IMR-90 (cell line): Measurements from ENCODE around the gene PHF20. TPM values are rescaled to one million over a fixed set of nuclear protein-coding genes. Genes with fewer than 3 reads are reported as not detected.

Experiments
- ATAC-seq: fragments of 200-7000 bp; cut with Tn5 transposase; 2 replicates; pipeline ENCODE4 v1.9.1; 2020; ENCODE audit warnings: low read depth, mild to moderate bottlenecking, moderate library complexity
- BruUV-seq: library from RNA; stranded (reverse); fragments of 400-500 nt; replicated peaks from 2 replicates; lab custom pipeline; 2021; lab: Mats Ljungman, UMichigan
- CTCF ChIA-PET: fragments of 300-600 bp; formaldehyde crosslinking; extraction: SDS; loops from one replicate; lab custom pipeline; 2021; ENCODE audit warnings: antibody characterized with exemption; lab: Yijun Ruan, JAX
- POLR2A ChIA-PET: fragments of 300-600 bp; sonication (Branson Sonifier 250); formaldehyde crosslinking; loops from one replicate; lab custom pipeline; 2022; ENCODE audit warnings: antibody characterized with exemption; ENCODE audit not compliant: unreplicated experiment; lab: Charles Lee
- DNase-seq: peaks from one replicate; pipeline ENCODE4 v3.0.0; 2013
- H2AFZ ChIP-seq: replicated peaks from 2 replicates; pipeline ENCODE3; 2013; ENCODE audit warnings: low read length, mild to moderate bottlenecking; ENCODE audit not compliant: poor library complexity
- H2AK5ac ChIP-seq: 2 replicates; pipeline ENCODE4 v1.6.1; 2013; ENCODE audit warnings: low read depth, low read length, inconsistent platforms
- H2AK9ac ChIP-seq: replicated peaks from 2 replicates; pipeline ENCODE3; 2013; ENCODE audit warnings: mild to moderate bottlenecking, low read depth, low read length, moderate library complexity; ENCODE audit not compliant: poor library complexity
- H2BK120ac ChIP-seq: 2 replicates; pipeline ENCODE4 v1.6.1; 2013; ENCODE audit warnings: low read depth, low read length, inconsistent platforms
- H2BK15ac ChIP-seq: 3 replicates; pipeline ENCODE4 v1.6.1; 2013; ENCODE audit warnings: low read depth, low read length, inconsistent platforms
- H2BK20ac ChIP-seq: 2 replicates; pipeline ENCODE4 v1.6.1; 2013; ENCODE audit warnings: low read depth, mild to moderate bottlenecking, inconsistent platforms, low read length, moderate library complexity
- H2BK5ac ChIP-seq: 2 replicates; pipeline ENCODE4 v1.6.1; 2013; ENCODE audit warnings: mild to moderate bottlenecking, low read depth, low read length, inconsistent platforms; ENCODE audit not compliant: poor library complexity, severe bottlenecking
- H3K14ac ChIP-seq: replicated peaks from 2 replicates; pipeline ENCODE4 v1.6.1; 2013; ENCODE audit warnings: low read depth, low read length, inconsistent platforms
- H3K18ac ChIP-seq: 2 replicates; pipeline ENCODE4 v1.6.1; 2013; ENCODE audit warnings: low read depth, low read length, control low read depth
- H3K23ac ChIP-seq: 2 replicates; pipeline ENCODE4 v1.6.1; 2013; ENCODE audit warnings: low read depth, low read length, inconsistent platforms
- H3K27ac ChIP-seq: 2 replicates; pipeline ENCODE4 v1.5.1; 2013; ENCODE audit warnings: mild to moderate bottlenecking, control low read depth, low read length; ENCODE audit not compliant: insufficient read depth
- H3K27me3 ChIP-seq: 2 replicates; pipeline ENCODE4 v1.6.1; 2013; ENCODE audit warnings: low read length; ENCODE audit not compliant: control insufficient read depth, insufficient read depth
- H3K36me3 ChIP-seq: 2 replicates; pipeline ENCODE4 v1.6.1; 2013; ENCODE audit warnings: low read length, mixed read lengths; ENCODE audit not compliant: control insufficient read depth, insufficient read depth
- H3K4ac ChIP-seq: 2 replicates; pipeline ENCODE4 v1.6.1; 2013; ENCODE audit warnings: low read depth, low read length, inconsistent platforms
- H3K4me1 ChIP-seq: 2 replicates; pipeline ENCODE4 v1.6.1; 2013; ENCODE audit warnings: low read length, mixed read lengths; ENCODE audit not compliant: control insufficient read depth, insufficient read depth
- H3K4me2 ChIP-seq: 2 replicates; pipeline ENCODE4 v1.6.1; 2013; ENCODE audit warnings: low read depth, mild to moderate bottlenecking, control low read depth, low read length, moderate library complexity
- H3K4me3 ChIP-seq: 2 replicates; pipeline ENCODE4 v1.5.1; 2013; ENCODE audit warnings: low read depth, mild to moderate bottlenecking, control low read depth, low read length, moderate library complexity; ENCODE audit not compliant: insufficient read depth
- H3K56ac ChIP-seq: 2 replicates; pipeline ENCODE4 v1.6.1; 2013; ENCODE audit warnings: low read length, inconsistent platforms; ENCODE audit not compliant: insufficient read depth; ENCODE audit errors: extremely low read depth
- H3K79me1 ChIP-seq, 2 experiments: 2 replicates each; pipeline ENCODE4 v1.6.1; 2013; ENCODE audit warnings: low read length in 2 of 2, inconsistent platforms in 1 of 2, low read depth in 1 of 2
- H3K9ac ChIP-seq: 2 replicates; pipeline ENCODE4 v1.6.1; 2013; ENCODE audit warnings: low read depth, low read length, control low read depth
- H3K9me1 ChIP-seq: 2 replicates; pipeline ENCODE4 v1.6.1; 2013; ENCODE audit warnings: low read length, inconsistent platforms; ENCODE audit not compliant: insufficient read depth
- H3K9me3 ChIP-seq: 2 replicates; pipeline ENCODE4 v1.6.1; 2013; ENCODE audit warnings: low read length; ENCODE audit not compliant: control insufficient read depth, insufficient read depth
- H4K20me1 ChIP-seq: 2 replicates; pipeline ENCODE4 v1.6.1; 2013; ENCODE audit warnings: low read length, inconsistent platforms; ENCODE audit not compliant: insufficient read depth
- H4K5ac ChIP-seq: 2 replicates; pipeline ENCODE4 v1.6.1; 2013; ENCODE audit warnings: mild to moderate bottlenecking, low read depth, low read length, control low read depth
- H4K8ac ChIP-seq, 2 experiments: 2 replicates each; pipeline ENCODE4 v1.6.1; 2013; ENCODE audit warnings: low read depth in 2 of 2, low read length in 2 of 2, control low read depth in 1 of 2, inconsistent platforms in 1 of 2
- H4K91ac ChIP-seq: 2 replicates; pipeline ENCODE4 v1.6.1; 2013; ENCODE audit warnings: low read depth, low read length, inconsistent platforms; ENCODE audit not compliant: insufficient read depth
- CEBPB ChIP-seq: IDR thresholded peaks from 2 replicates; pipeline ENCODE4 v1.6.1; 2012; ENCODE audit warnings: low read depth, low read length, improper control_type of control experiment
- FOS ChIP-seq: fragments of 150-350 bp; IDR thresholded peaks from 2 replicates; pipeline ENCODE4 v1.6.1; 2016; ENCODE audit warnings: low read depth, low read length
- MAZ ChIP-seq: IDR thresholded peaks from 2 replicates; pipeline ENCODE4 v1.6.1; 2012; ENCODE audit warnings: low read depth, mild to moderate bottlenecking, low read length, improper control_type of control experiment, moderate library complexity, borderline replicate concordance
- WGBS, 2 experiments: methylation state at CpG; one replicate each; pipeline versions ENCODE4 v1.1.5 to v1.1.7; 2013; ENCODE audit warnings: missing lambda C conversion rate in 2 of 2; ENCODE audit not compliant: insufficient read length in 1 of 2; ENCODE audit errors: extremely low coverage in 2 of 2; 5-methylcytosine and 5-hydroxymethylcytosine counted together
- dilution Hi-C: fragments of 300-500 bp; cut with HindIII; formaldehyde crosslinking; loops from one replicate; pipeline ENCODE4 v1.14.3; 2018; ENCODE audit warnings: low sequenced_read_pairs; ENCODE audit not compliant: unreplicated experiment
- in situ Hi-C: fragments of 300-500 bp; cut with MboI; formaldehyde crosslinking; loops from 3 replicates; pipeline ENCODE4 v1.14.3; 2019; ENCODE audit warnings: low sequenced_read_pairs, inconsistent platforms, mixed read lengths
- intact Hi-C: fragments of 100-400 bp; cut with micrococcal nuclease; formaldehyde crosslinking; loops from 2 replicates; pipeline ENCODE4 v1.10.0; 2022
- polyA plus RNA-seq, 3 experiments: library from polyadenylated mRNA; depleted of rRNA; stranded (reverse); fragments of >200 nt; gene quantifications; 2 replicates each; pipeline ENCODE4 v1.2.3, GENCODE V29; 2012; ENCODE audit warnings: low replicate concordance in 1 of 3
- total RNA-seq: library from RNA; depleted of rRNA; stranded (reverse); fragments of >200 nt; gene quantifications from 2 replicates; pipeline ENCODE4 v1.2.3, GENCODE V29; 2012
- TF ChIP-seq, protein P1 (sequence below): fragments of 150-350 bp; IDR thresholded peaks from 2 replicates; pipeline ENCODE4 v1.6.1; 2016; ENCODE audit warnings: low read depth, mild to moderate bottlenecking, low read length, moderate library complexity, borderline replicate concordance

Gene PHF20
- total and polyA plus RNA-seq, 2 of the 4 experiments (the other 2 are of a cell fraction) = 22.0 to 22.5 TPM

- H3K9me1 ChIP-seq = no peaks in the 10 kb centered on the region; the same call in 1 of the 2 replicates
- H4K91ac ChIP-seq = no peak overlapping the region
- H3K4me3 ChIP-seq = no peak overlapping the region
- WGBS, 2 experiments = 91% methylated on average over 13 of the region's 24 CpGs; no CpG with 5 or more reads in 1 of the 2 experiments
- H2AK9ac ChIP-seq = no peak overlapping the region
- DNase-seq (no peak), ATAC-seq (no peak)
- H3K4ac ChIP-seq = no peak overlapping the region
- H2AK5ac ChIP-seq = no peak overlapping the region
- H2BK20ac ChIP-seq = no peak overlapping the region
- in situ Hi-C loops = no loop called here
- dilution Hi-C loops = no loop called here
- H3K27ac ChIP-seq = no peak overlapping the region
- H3K4me2 ChIP-seq = no peak overlapping the region
- H2AFZ ChIP-seq = no peak overlapping the region
- BruUV-seq = no TSS peak
- H2BK5ac ChIP-seq = no peak overlapping the region
- H3K9ac ChIP-seq = no peak overlapping the region
- H2BK120ac ChIP-seq = no peak overlapping the region
- no peaks in the 10 kb centered on the region for H3K27me3 ChIP-seq
- H3K14ac ChIP-seq = no peak overlapping the region
- no peak overlapping the region for H3K23ac ChIP-seq
- no peak overlapping the region for H3K18ac ChIP-seq
- intact Hi-C loops = no loop called here
- peaks cover 68% of the 10 kb centered on the region for H3K36me3 ChIP-seq
- H4K20me1 ChIP-seq = peaks cover 96% of the 10 kb centered on the region
- ChIA-PET CTCF (no interaction called here), POLR2A (interaction anchor here (0.6 kb wide), 1 partner anchor 10 kb away, joined by 3 read pairs; the partner anchor contains the start of gene RBM39)
- H3K4me1 ChIP-seq = 0 out of 2 replicates have a peak, but pooled peaks cover 2% of the 10 kb centered on the region
- TF ChIP-seq FOS = no peak
- TF ChIP-seq, protein P1, sequence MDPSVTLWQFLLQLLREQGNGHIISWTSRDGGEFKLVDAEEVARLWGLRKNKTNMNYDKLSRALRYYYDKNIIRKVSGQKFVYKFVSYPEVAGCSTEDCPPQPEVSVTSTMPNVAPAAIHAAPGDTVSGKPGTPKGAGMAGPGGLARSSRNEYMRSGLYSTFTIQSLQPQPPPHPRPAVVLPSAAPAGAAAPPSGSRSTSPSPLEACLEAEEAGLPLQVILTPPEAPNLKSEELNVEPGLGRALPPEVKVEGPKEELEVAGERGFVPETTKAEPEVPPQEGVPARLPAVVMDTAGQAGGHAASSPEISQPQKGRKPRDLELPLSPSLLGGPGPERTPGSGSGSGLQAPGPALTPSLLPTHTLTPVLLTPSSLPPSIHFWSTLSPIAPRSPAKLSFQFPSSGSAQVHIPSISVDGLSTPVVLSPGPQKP = no peak
- TF ChIP-seq MAZ = no peak
- TF ChIP-seq CEBPB = no peak
- H3K56ac ChIP-seq = no peak overlapping the region
- peaks cover 0 to 33% of the 10 kb centered on the region in 2 experiments; a peak in 3 of 4 replicates for H3K79me1 ChIP-seq
- no peak overlapping the region for H4K5ac ChIP-seq
- no peak overlapping the region for H2BK15ac ChIP-seq
- no peak overlapping the region for H4K8ac ChIP-seq
- H3K9me3 ChIP-seq = no peaks in the 10 kb centered on the region
Measured at GRCh38 chr20:35731862-35732643, 39.8 kb upstream of the PHF20 start.
